WERI-Rb-1 (cell line): ENCODE data around the gene GGT6.

ENCODE experiments used
- DNase-seq: peaks from one replicate; pipeline ENCODE4 v3.0.0-alpha.2; 2020
- H3K27ac ChIP-seq: fragments of 250-450 bp; sonication (Bioruptor Pico); 2 replicates; pipeline ENCODE4 v1.5.1; 2020; ENCODE audit warnings: mild to moderate bottlenecking, moderate library complexity
- H3K27me3 ChIP-seq: fragments of 250-450 bp; sonication (Bioruptor Pico); 2 replicates; pipeline ENCODE4 v1.5.1; 2021; ENCODE audit warnings: mild to moderate bottlenecking, low read depth, moderate library complexity; ENCODE audit not compliant: insufficient read depth, severe bottlenecking
- H3K36me3 ChIP-seq: fragments of 250-450 bp; sonication (Bioruptor Pico); 2 replicates; pipeline ENCODE4 v1.5.1; 2020; ENCODE audit warnings: mild to moderate bottlenecking, moderate library complexity
- H3K4me3 ChIP-seq: 2 replicates; pipeline ENCODE4 v1.5.1; 2011; ENCODE audit warnings: low read depth, mild to moderate bottlenecking, control low read depth, low read length
- H3K9me3 ChIP-seq: fragments of 250-450 bp; sonication (Bioruptor Pico); 2 replicates; pipeline ENCODE4 v1.5.1; 2021; ENCODE audit warnings: mild to moderate bottlenecking, moderate library complexity; ENCODE audit not compliant: severe bottlenecking
- TF ChIP-seq, protein P1 (sequence below): IDR thresholded peaks from 2 replicates; pipeline ENCODE4 v1.5.1; 2011; ENCODE audit warnings: low read depth, mild to moderate bottlenecking, control low read depth, inconsistent platforms, low read length

Gene GGT6

DNA sequence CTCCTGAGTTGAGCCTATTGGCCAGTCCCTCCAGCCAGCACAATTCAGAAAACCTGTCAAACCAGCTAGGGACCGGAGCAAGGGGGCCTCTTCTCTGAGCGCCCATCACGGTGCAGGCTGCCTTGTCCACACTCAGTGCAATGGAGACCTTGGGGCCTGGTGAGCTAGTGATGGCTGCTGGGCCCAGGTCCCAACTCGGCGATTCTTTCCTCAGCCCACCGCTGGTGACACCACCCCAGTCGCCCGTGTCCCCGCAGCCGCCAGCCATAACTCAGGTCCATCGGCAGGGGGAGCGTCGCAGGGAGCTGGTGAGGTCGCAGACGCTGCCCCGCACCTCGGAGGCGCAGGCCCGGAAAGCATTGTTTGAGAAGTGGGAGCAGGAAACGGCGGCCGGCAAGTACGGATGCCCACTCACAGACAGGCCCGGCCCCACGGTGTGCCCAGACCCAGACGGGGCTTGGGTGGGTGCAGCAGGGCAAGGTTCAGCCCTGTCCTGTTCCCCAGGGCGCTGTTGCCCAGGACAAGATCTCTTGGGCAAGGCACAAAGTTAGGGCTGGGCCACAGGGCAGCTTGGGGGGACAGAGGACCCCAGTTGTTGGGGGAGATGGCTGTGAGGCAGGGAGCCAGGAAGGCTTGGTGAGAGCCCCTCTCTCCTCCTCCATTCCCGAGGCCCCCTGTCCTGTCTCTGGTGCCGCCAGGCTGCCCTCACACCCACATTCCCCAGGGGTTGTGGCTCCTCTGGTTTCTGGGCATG is 34.7 kb upstream of the GGT6 start:
- DNase-seq: no peak
- Histone ChIP-seq H3K4me3 (no peak overlapping the region), H3K36me3 (no peaks in the 10 kb centered on the region), H3K9me3 (no peaks in the 10 kb centered on the region), H3K27me3 (no peaks in the 10 kb centered on the region), H3K27ac (no peak overlapping the region)
- TF ChIP-seq, protein P1, sequence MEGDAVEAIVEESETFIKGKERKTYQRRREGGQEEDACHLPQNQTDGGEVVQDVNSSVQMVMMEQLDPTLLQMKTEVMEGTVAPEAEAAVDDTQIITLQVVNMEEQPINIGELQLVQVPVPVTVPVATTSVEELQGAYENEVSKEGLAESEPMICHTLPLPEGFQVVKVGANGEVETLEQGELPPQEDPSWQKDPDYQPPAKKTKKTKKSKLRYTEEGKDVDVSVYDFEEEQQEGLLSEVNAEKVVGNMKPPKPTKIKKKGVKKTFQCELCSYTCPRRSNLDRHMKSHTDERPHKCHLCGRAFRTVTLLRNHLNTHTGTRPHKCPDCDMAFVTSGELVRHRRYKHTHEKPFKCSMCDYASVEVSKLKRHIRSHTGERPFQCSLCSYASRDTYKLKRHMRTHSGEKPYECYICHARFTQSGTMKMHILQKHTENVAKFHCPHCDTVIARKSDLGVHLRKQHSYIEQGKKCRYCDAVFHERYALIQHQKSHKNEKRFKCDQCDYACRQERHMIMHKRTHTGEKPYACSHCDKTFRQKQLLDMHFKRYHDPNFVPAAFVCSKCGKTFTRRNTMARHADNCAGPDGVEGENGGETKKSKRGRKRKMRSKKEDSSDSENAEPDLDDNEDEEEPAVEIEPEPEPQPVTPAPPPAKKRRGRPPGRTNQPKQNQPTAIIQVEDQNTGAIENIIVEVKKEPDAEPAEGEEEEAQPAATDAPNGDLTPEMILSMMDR: no peak

DNA sequence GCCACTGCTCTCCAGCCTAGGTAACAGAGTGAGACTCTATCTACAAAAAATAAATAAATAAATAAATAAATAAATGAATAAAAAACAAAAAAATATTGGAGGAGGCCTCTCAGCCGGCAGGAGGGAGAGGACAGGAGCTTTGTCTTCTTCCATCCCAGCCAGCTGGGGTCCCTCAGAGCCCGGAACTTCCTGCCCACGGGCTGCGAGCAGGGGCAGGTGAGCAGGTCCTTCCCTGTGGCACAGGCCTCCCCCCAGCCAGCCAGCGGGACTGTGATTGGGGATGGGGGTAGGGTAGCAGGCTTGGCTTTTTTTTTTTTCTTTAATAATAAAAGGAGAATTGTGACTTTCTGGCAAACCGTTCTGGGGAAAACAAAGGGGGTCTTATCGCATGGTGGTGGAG is 34.0 kb upstream of the GGT6 start:
- Histone ChIP-seq H3K9me3 (no peaks in the 10 kb centered on the region), H3K27ac (no peak overlapping the region), H3K4me3 (no peak overlapping the region), H3K27me3 (no peaks in the 10 kb centered on the region), H3K36me3 (no peaks in the 10 kb centered on the region)
- TF ChIP-seq, protein P1: no peak
- no peak for DNase-seq

DNA sequence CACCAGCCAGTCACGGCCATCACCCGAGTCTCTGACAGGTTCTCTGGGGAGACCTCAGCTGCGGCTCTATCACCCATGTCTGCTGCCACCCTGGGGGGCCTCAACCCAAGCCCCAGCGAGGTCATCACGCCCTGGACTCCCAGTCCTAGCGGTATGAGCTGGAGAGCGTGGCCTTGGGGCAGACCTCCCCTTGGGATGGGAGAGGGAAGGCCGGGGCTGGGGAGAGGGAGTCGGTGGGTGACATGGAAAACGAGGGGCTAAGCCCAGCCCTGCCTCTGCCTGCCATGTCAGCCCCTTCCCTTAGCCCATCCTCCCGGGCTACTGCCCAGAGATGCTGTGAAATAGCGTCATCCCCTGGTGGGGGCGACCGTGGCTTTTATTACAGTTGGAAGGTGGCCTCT is 32.6 kb upstream of the GGT6 start:
- no peaks in the 10 kb centered on the region for H3K27me3 ChIP-seq
- H3K9me3 ChIP-seq: no peaks in the 10 kb centered on the region
- H3K36me3 ChIP-seq: no peaks in the 10 kb centered on the region
- H3K4me3 ChIP-seq: no peak overlapping the region
- TF ChIP-seq, protein P1: no peak
- no peak overlapping the region for H3K27ac ChIP-seq
- DNase-seq: no peak

DNA sequence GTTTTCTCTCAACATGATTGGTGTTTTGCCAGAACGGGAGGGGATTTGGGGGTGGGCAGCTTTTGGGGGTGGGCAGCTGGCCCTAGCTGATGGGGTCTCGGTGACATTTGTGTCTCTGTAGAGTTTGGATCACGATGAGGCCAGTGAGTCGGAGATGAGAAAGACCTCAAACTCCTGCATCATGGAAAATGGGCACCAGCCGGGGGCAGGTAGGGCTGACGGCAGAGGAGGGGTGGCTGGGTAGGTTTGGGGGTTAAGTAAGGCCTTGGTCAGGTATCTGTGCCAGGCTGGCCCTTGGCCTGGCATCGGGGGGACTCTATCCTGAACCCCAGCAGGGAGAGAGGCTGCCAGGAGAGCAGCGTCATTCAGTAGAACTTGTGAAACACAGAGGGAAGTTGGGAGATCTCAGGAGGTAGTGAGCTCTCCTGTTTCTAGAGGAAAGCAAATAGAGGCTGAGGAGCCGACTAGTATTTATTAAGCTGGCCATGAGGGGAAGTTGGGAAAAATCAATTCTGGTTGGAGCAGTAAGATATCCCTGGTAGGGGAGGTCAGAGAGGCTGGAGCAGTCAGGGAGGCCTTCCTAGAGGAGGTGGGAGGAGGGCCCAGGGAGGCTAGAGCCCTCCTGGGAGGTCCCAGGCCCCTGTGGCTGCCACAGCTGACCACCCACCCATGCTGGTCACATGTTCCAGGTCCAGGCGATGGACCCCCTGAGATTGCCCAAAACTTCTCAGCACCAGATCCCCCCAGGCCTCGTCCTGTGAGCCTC is 32.0 kb upstream of the GGT6 start:
- no peaks in the 10 kb centered on the region for H3K36me3 ChIP-seq
- H3K4me3 ChIP-seq: no peak overlapping the region
- H3K9me3 ChIP-seq: no peaks in the 10 kb centered on the region
- H3K27ac ChIP-seq: no peak overlapping the region
- TF ChIP-seq, protein P1: no peak
- no peaks in the 10 kb centered on the region for H3K27me3 ChIP-seq
- DNase-seq: no peak

DNA sequence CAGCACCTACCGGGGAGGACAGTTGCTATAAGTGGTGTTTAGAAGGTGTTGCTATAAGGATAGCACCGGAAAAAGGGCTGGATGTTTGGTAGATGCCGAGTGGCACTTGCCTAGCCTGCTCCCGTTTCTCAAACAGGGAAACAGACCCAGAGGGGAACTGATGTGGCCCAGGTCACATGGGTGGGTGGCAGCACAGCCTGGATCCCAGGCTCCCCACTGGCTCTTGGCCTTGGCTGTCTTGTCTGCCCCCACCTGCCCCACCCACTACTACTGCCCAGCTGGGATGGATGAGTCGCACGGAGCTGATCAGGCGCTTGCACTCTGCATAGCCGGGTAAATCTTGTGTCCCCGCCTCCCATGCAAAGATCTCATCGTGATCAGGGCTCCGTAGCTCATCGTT is 31.2 kb upstream of the GGT6 start:
- no peak overlapping the region for H3K4me3 ChIP-seq
- peak; percentile 55 for DNase-seq
- no peaks in the 10 kb centered on the region for H3K36me3 ChIP-seq
- TF ChIP-seq, protein P1: no peak
- H3K27ac ChIP-seq: no peak overlapping the region
- H3K9me3 ChIP-seq: no peaks in the 10 kb centered on the region
- H3K27me3 ChIP-seq: no peaks in the 10 kb centered on the region
